Loucy (cell line): ENCODE data around the gene KCNV2.

Source experiments
- CTCF ChIP-seq: fragments of 200-600 bp; sonication (generic); conservative IDR thresholded peaks from 2 replicates; pipeline ENCODE4 v1.5.1; 2014; ENCODE audit warnings: mild to moderate bottlenecking, antibody characterized with exemption, low read length
- EZH2phosphoT487 ChIP-seq: fragments of 200-600 bp; IDR thresholded peaks from 2 replicates; pipeline ENCODE4 v1.6.1; 2018; ENCODE audit warnings: antibody characterized with exemption, mild to moderate bottlenecking, moderate library complexity, borderline replicate concordance

DNA sequence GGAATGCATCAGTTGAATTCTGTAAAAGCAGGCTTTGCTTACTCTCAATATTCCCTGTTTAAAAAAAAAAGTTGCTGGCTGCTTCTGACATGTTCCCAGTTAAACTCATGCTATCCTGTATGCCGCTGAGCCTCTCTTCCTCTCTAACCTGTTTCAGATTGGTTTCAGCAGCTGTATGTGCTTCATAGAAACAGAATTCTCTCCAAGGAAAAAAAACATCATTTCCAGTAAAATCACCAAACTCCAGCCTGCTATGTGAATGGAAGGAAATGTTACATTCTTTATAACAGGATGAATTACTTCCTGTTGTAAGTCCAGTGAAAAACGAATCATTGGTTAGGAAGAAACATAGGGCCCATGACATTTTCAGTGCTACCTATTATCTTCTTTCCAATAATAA, 25.7 kb upstream of the KCNV2 start:
- TF ChIP-seq CTCF (no peak), EZH2phosphoT487 (no peak)
